Hepatocyte (in vitro differentiated cells): ENCODE results near the gene ITPK1. TPM values are rescaled to one million over a fixed set of nuclear protein-coding genes. Genes with fewer than 3 reads are reported as not detected.

ENCODE experiments used
- DNase-seq: peaks from one replicate; pipeline ENCODE4 v3.0.0-alpha.2; 2016; ENCODE audit warnings: low spot score
- H2AFZ ChIP-seq: fragments of 200-600 bp; sonication (generic); 2 replicates; pipeline ENCODE4 v1.6.0; 2016; ENCODE audit warnings: antibody characterized with exemption, mild to moderate bottlenecking
- H3K27ac ChIP-seq: fragments of 200-600 bp; sonication (generic); 2 replicates; pipeline ENCODE4 v1.5.1; 2016; ENCODE audit warnings: mild to moderate bottlenecking
- H3K27me3 ChIP-seq: fragments of 200-600 bp; sonication (generic); 2 replicates; pipeline ENCODE4 v1.6.1; 2016
- H3K36me3 ChIP-seq: fragments of 200-600 bp; sonication (generic); replicated peaks from 2 replicates; pipeline ENCODE4 v1.5.1; 2016; ENCODE audit warnings: low read depth; ENCODE audit not compliant: insufficient read depth
- H3K4me1 ChIP-seq: fragments of 200-600 bp; sonication (generic); 2 replicates; pipeline ENCODE4 v1.5.1; 2016; ENCODE audit warnings: mild to moderate bottlenecking, moderate library complexity; ENCODE audit not compliant: insufficient read depth
- H3K4me2 ChIP-seq: fragments of 200-600 bp; sonication (generic); 2 replicates; pipeline ENCODE4 v1.6.0; 2016
- H3K4me3 ChIP-seq: fragments of 200-600 bp; sonication (generic); 2 replicates; pipeline ENCODE4 v1.5.1; 2016; ENCODE audit warnings: mild to moderate bottlenecking
- H3K79me2 ChIP-seq: fragments of 200-600 bp; sonication (generic); 2 replicates; pipeline ENCODE4 v1.6.0; 2017; ENCODE audit warnings: mild to moderate bottlenecking
- H3K9me2 ChIP-seq: fragments of 200-600 bp; sonication (generic); replicated peaks from 2 replicates; pipeline ENCODE4 v1.6.0; 2017; ENCODE audit warnings: mild to moderate bottlenecking; ENCODE audit not compliant: insufficient read depth
- H3K9me3 ChIP-seq: fragments of 200-600 bp; sonication (generic); 2 replicates; pipeline ENCODE4 v1.5.1; 2016; ENCODE audit warnings: low read depth, mild to moderate bottlenecking
- H4K20me1 ChIP-seq: fragments of 200-600 bp; sonication (generic); 2 replicates; pipeline ENCODE4 v1.6.0; 2016; ENCODE audit warnings: mild to moderate bottlenecking; ENCODE audit not compliant: insufficient read depth, poor library complexity, severe bottlenecking
- EZH2 ChIP-seq: fragments of 200-600 bp; sonication (generic); IDR thresholded peaks from 2 replicates; pipeline ENCODE4 v1.6.1; 2016; ENCODE audit warnings: antibody characterized with exemption, mild to moderate bottlenecking, borderline replicate concordance
- EZH2phosphoT487 ChIP-seq: fragments of 200-600 bp; sonication (generic); IDR thresholded peaks from one replicate; pipeline ENCODE4 v1.6.1; 2018; ENCODE audit warnings: antibody characterized with exemption, mild to moderate bottlenecking, low read depth, moderate library complexity; ENCODE audit not compliant: unreplicated experiment, severe bottlenecking
- WGBS: methylation state at CpG from one replicate; pipeline ENCODE4 v1.1.6; 2016; ENCODE audit warnings: low lambda C conversion rate; ENCODE audit errors: missing lambda C conversion rate; 5-methylcytosine and 5-hydroxymethylcytosine counted together
- polyA plus RNA-seq: library from polyadenylated mRNA; unstranded; fragments of >200 nt; fragmentation: Nextera tagmentation; extraction: Ambion mirVana; gene quantifications from 2 replicates; pipeline ENCODE4 v1.2.1, GENCODE V29; 2016
- total RNA-seq: library from RNA; depleted of rRNA; stranded (reverse); fragments of >200 nt; gene quantifications from 2 replicates; pipeline ENCODE4 v1.2.3, GENCODE V29; 2014
- TF ChIP-seq, protein P1 (sequence below): fragments of 200-600 bp; sonication (generic); IDR thresholded peaks from 2 replicates; pipeline ENCODE4 v1.5.1; 2016; ENCODE audit warnings: antibody characterized with exemption, mild to moderate bottlenecking; ENCODE audit not compliant: poor library complexity

The ITPK1 gene
- total and polyA plus RNA-seq, 2 experiments from 2014 or later: 49.8 to 66.7 TPM

DNA sequence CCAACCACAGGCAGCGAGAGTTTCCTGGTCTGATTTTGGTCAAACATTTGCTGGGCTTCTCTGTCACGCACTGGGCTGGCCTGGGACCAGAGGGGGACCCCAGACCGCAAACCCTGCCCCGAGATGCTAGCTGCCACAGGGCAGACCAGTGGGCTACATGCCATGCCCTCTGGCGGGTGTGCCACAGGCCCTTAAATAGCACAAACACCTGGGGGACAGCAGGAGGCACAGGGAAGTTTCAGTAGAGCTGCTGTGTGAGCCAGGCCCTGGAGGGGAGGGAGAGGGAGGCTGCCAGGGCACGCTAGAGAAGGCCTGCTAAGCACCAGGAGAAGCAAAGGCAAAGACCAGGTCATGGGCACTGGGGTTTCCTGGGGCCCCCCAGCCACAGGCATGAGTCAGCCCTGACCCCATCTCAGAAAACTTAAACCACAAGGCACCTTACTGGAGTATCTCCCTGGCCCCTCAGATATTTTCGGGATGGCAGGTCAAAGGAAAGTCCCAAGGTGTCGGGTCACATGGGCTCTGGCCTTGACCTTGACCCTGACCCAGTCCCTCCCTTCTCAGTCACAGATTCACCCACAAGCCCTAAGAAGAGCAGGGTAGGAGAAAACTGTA, 29.2 kb downstream of the ITPK1 start:
- DNase-seq: no peak
- Histone ChIP-seq H3K4me3 (no peak overlapping the region), H3K9me3 (no peaks in the 10 kb centered on the region), H3K79me2 (peaks cover 94% of the 10 kb centered on the region), H3K27me3 (no peaks in the 10 kb centered on the region), H3K4me1 (peaks cover 11% of the 10 kb centered on the region), H3K36me3 (no peaks in the 10 kb centered on the region), H2AFZ (no peak overlapping the region), H3K9me2 (no peaks in the 10 kb centered on the region), H3K27ac (no peak overlapping the region), H3K4me2 (no peak overlapping the region), H4K20me1 (peaks cover 26% of the 10 kb centered on the region)
- WGBS: 85% methylated on average over 8 of the region's 8 CpGs
- TF ChIP-seq EZH2phosphoT487: no peak
- TF ChIP-seq EZH2: no peak

DNA sequence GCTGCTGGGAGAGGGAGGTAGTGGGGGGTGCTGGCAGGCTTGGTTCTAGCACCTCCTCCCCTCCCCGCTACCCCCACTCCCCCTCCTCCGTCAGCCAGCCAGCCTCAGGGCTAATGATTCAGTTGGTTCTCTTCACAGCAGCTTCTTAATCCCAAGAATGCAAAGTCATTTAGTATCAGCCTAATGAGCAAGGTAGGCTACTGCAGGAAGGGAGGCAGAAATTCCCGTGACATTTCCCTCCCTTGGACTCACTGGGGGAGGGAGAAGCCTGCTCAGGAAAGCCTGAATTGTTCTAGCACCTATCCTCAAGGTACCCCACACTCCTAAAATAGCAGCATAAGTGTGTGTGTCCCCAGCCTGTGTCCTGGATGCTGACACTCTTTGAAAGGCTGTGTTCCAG, 29.8 kb downstream of the ITPK1 start:
- Histone ChIP-seq H2AFZ (no peak overlapping the region), H3K4me3 (no peak overlapping the region), H3K27ac (no peak overlapping the region), H3K9me3 (no peaks in the 10 kb centered on the region), H3K9me2 (no peaks in the 10 kb centered on the region), H3K27me3 (no peaks in the 10 kb centered on the region), H3K36me3 (no peaks in the 10 kb centered on the region), H4K20me1 (peaks cover 26% of the 10 kb centered on the region), H3K4me1 (peaks cover 11% of the 10 kb centered on the region), H3K79me2 (peaks cover 94% of the 10 kb centered on the region), H3K4me2 (no peak overlapping the region)
- 25% methylated on average over 3 of the region's 3 CpGs for WGBS
- TF ChIP-seq EZH2 (no peak), EZH2phosphoT487 (no peak)
- TF ChIP-seq, protein P1, sequence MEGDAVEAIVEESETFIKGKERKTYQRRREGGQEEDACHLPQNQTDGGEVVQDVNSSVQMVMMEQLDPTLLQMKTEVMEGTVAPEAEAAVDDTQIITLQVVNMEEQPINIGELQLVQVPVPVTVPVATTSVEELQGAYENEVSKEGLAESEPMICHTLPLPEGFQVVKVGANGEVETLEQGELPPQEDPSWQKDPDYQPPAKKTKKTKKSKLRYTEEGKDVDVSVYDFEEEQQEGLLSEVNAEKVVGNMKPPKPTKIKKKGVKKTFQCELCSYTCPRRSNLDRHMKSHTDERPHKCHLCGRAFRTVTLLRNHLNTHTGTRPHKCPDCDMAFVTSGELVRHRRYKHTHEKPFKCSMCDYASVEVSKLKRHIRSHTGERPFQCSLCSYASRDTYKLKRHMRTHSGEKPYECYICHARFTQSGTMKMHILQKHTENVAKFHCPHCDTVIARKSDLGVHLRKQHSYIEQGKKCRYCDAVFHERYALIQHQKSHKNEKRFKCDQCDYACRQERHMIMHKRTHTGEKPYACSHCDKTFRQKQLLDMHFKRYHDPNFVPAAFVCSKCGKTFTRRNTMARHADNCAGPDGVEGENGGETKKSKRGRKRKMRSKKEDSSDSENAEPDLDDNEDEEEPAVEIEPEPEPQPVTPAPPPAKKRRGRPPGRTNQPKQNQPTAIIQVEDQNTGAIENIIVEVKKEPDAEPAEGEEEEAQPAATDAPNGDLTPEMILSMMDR: no peak
- DNase-seq: no peak

DNA sequence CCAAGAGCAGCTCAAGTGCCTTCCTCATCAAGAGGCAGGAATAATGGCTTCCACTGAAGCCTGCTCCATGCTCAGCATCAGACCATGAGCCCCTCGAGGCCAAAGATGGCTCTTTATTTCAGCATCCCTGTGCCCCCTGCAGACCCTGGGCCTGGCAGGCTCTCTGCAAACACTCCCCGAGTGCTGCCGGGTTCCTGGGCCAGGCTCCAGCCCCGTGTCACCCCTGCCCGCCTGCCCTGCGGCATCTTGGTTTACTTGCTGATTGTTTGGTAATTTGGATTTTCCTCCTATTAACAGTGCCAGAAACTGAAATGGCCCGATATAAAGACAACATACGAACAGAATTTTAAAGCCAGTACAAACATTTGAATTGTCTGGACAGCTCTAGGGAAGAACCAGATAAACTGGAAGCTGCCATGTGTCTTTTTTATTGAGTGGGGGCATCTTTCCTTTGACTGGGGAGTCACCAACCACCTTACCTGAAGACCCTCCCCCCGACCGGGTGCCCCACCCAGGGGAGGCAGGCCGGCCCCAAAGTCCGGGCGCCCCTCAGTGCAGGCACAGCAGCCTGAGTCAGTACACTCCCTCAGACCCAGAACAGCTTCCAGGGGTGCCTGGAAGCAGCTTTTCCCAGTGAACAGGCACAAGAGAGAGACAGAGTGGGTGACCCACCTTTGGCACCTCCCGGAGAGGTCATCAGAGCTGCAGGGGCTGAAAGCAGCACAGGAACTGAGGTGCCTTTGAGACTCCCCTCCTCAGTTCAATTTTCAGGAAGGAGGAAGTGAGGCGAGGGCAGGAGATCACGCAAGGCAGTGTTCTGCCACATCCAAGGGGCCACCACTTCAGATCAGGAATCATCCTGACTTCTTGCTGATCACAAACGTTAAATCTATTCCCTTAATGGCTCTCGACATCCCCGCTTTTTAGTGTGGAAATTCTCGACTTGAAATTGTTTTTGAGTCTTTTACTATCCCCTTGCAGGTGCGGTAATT, 30.6 kb downstream of the ITPK1 start:
- H3K36me3 ChIP-seq: no peaks in the 10 kb centered on the region
- H3K4me2 ChIP-seq: no peak overlapping the region
- H4K20me1 ChIP-seq: peaks cover 26% of the 10 kb centered on the region
- TF ChIP-seq EZH2phosphoT487 (no peak), EZH2 (no peak)
- TF ChIP-seq, protein P1: no peak
- no peak overlapping the region for H3K4me3 ChIP-seq
- no peak overlapping the region for H2AFZ ChIP-seq
- H3K79me2 ChIP-seq: peaks cover 94% of the 10 kb centered on the region
- WGBS: 79% methylated on average over 21 of the region's 21 CpGs
- H3K9me3 ChIP-seq: no peaks in the 10 kb centered on the region
- no peak overlapping the region for H3K27ac ChIP-seq
- H3K4me1 ChIP-seq: peaks cover 11% of the 10 kb centered on the region
- H3K27me3 ChIP-seq: no peaks in the 10 kb centered on the region
- H3K9me2 ChIP-seq: no peaks in the 10 kb centered on the region
- no peak for DNase-seq

DNA sequence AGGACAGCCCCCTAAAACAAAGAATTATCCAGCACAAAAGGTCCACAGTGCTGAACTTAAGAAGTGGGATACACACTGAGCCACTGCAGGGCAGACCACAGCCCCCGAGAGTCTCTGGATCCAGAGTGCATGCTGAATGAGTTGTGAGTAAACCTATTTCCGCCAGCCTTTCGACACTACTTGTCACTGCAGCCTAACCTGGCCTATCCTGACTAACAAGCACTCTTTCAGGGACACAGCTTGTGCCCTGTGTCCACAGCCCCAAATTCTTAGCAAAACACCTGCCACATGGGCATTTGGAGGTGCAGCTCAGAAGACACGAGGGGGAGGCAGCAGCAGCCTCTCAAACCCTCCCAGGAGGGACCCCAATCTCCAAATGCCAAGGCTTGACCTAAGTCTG, 31.3 kb downstream of the ITPK1 start:
- Histone ChIP-seq H4K20me1 (peaks cover 23% of the 10 kb centered on the region), H3K9me2 (no peaks in the 10 kb centered on the region), H3K79me2 (peaks cover 94% of the 10 kb centered on the region), H3K36me3 (no peaks in the 10 kb centered on the region), H3K9me3 (no peaks in the 10 kb centered on the region), H2AFZ (no peak overlapping the region), H3K4me2 (no peak overlapping the region), H3K27ac (no peak overlapping the region), H3K4me3 (no peak overlapping the region), H3K27me3 (no peaks in the 10 kb centered on the region), H3K4me1 (peaks cover 11% of the 10 kb centered on the region)
- TF ChIP-seq EZH2 (no peak), EZH2phosphoT487 (no peak)
- TF ChIP-seq, protein P1: no peak
- DNase-seq: no peak
- WGBS: 96% methylated on average over 4 of the region's 4 CpGs
